CD4-positive, alpha-beta T cell treated with Interleukin-2 at 100 ng/mL for 4 hours (primary cell): ENCODE results near the gene PPP1R37.
"Not testable (repeated sequence)": the region's sequence is repeated elsewhere in the genome, so short reads cannot be mapped to it uniquely, and the experiment has no call there.

Experiments used
- DNase-seq: peaks from one replicate; pipeline ENCODE4 v3.0.0-alpha.2; 2020; ENCODE audit warnings: low spot score

Gene PPP1R37

DNA sequence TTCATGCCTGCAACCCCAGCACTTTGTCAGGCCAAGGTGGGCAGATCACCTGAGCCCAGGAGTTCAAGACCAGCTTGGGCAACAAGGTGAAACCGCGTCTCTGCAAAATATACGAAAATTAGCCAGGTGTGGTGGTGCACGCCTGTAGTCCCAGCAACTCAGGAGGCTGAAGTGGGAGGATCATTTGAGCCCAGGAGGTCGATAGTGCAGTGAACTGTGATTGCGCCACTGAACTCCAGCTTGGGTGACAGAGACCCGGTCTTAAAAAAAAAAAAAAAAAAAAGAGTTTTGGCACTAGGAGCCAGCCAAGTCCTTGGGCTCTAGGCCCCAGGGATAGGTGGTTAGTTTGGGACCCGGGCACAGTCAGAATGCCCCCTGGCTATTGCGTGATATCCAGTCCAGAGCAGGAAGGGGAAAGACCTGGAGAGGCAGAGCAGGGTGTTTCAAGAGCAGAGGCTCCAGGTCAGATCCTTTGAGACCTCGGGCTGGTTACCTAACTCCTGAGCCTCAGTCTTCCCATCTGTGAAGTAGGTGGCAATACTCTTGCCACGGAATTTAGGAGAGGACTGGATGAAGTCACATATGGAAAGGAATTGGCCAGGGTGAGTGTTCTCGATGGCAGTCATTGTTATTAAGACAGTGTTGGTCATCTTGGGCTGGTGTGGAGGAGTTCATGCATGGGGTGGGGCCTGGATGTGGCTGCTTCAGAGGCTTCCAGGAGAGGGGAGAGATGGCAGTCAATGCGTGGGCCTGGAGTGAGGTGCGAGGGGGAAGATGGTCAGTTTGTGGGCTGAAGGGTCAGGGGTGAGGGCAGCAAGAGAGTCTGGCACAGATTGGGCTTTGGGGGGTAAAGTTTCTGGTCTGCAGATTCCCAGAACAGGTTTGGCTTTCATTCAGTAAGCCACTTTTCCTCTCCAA lies 2.8 kb downstream of the PPP1R37 start:
- DNase-seq = no peak

DNA sequence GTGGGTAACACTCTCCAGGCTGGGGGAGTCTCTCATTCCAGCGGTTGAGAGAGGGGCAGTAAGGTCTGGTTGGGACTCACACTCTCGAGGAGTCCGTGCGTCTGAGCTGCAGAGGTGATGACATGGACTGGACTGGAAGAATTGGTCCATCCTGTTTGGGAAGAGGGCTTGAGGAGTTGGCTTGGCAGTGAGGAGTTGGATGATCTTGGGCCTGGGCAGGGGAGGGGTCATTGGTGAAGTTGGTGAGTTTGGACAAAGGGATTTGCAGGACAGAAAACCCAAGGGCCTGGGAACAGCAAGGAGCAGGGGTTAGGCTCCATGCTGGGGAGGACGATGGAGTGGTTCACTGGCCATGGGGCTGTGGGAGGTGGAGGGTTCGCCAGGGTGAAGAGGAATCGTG lies 3.7 kb downstream of the PPP1R37 start:
- DNase-seq = no peak

DNA sequence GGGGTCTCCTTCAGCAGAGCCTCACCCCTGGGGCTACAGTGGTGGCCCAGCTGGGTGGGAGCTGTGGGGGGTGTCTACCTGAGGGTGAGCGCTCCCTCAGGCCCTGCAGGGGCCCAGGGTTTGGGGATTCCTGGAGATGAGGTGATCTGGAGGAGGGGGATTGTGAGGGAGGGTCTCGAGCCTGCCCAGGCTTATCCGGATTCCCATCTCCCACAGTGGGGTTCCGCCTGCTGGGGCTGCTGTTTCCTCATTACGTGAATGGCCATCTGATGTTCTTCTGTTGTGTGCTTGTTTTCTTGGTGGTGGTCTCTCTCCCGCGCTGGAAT lies 4.4 kb downstream of the PPP1R37 start:
- DNase-seq = no peak

DNA sequence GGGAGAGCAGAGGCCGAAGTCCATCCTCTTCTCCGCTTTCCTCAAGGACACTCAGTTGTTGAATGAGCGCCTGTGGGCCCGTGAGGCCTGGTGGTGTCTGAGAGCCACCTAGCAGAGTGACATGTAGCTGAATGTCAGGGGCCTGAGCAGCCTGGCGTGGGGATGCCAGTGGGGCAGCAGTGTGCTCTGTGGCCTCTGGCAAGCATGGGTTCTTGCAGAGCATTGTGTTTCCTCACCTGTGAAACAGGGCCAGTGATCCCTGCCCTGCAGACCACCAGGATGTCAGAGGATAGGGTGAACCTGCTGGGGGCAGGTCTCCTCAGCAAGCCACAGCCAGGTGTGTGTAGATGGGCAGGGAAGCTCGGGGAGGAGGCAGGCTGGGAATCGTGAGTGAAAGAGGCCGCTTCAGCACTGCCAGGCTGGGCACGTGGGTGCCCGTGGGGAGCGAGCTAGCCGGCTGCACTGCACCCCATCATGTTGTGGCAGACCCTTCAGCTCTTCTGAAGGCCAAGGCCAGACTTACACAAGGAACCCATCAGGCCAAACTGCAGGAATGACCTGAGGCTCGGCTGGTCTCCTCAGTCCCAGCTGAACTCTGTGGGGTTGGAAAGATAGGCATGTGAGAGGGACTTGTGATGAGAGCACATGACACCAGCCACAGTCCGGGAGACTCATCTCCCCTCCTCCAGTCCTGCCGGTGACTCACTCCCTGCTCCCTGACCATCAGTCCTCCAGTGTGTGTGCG lies 5.0 kb downstream of the PPP1R37 start:
- no peak for DNase-seq

DNA sequence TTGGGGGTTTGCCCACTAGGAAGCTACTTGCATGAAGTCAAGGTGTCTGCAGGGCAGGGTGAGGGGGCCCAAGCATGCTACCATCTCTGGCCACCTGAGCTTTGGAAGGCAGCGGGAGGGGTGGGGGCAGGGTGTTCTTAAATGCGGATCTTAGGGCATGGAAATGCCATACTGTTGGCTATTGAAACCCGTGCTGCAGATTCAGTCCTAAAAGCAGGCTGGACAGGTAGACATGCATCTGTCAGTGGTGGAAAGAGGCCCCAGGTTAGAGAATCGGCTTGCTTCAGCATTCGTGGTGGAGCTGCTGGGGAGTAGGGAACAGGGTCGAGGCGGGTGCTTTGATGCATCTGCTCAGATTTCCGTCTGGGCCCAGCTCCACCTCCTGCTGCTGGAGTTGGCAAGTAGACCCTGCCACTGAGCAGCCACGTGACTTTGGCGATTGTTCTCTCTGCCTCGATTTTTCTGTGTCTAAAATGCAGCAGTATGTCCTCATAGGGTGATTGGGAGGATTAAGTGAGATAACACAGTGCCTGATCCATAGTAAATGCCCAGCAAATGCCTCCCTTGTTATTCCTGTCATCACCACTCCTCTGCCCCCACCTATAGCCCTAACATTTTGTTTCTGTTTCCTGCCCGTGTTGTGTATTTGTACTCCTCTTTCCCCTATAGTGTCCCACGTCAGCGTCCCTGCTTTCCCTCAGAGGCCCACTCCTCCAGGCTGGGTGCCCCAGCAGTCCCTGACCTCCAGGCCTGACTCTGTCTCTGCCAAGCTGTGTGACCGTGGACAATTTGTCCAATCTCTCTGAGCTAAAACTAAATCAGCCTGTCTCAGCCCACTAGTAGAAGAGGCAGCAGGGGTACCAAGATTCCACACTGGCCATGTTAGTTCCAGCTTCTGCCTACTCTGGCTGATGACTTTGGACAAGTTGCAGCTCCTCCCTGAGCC lies 5.8 kb downstream of the PPP1R37 start:
- DNase-seq = no peak

DNA sequence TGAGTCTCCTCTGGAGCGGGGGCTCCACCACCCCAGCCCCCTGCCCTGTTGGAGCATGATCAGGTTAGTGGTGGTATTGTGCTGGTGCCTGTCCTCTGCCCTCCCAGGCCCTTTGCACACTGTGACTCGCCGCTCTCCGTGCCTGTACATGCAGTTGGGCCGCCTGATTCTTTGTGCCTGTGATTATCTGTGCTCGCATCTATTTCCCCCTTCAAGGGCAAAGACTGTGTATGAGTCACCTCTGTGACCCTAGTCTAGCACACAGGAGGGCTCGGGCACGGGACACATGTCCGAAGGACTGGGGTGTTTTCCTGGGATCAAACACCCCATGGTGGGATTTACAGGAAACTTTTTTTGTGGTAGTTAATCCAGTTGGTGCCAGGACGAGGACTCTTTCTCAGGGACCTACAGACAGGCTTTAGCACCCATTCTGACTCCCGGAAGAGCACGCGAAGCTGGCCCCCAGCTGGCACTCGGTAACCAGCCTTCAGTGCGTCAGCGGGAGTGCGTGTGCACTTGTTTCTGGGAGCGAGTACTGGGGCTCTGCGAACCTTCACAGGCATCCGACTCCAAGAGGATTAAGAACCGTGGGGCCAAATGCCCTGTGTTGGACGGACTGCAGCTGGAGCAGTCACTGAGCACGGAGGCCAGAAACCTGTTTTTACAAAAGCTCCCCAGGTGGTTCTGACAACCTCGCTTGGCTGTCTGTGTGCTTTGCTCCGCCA lies 6.7 kb downstream of the PPP1R37 start:
- DNase-seq = no peak

DNA sequence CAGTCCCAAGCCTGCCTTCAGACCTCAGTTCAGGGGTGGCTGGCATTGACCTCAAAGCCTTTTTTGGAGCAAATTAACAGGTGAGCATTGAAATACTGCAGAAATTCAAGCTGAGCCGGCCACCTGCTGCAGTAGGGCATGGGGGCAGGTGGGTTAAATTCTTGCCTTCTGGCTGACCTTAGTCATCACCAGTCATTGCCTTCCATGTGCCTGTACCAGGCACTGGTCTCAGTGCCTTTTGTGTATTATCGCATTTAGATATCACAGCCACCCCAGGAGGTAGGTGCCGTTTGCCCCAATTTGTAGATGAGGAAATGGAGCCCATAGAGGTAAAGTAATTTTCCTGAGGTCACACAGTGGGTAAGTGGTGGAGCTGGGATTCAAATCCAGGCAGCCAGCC lies 7.2 kb downstream of the PPP1R37 start:
- DNase-seq = no peak

DNA sequence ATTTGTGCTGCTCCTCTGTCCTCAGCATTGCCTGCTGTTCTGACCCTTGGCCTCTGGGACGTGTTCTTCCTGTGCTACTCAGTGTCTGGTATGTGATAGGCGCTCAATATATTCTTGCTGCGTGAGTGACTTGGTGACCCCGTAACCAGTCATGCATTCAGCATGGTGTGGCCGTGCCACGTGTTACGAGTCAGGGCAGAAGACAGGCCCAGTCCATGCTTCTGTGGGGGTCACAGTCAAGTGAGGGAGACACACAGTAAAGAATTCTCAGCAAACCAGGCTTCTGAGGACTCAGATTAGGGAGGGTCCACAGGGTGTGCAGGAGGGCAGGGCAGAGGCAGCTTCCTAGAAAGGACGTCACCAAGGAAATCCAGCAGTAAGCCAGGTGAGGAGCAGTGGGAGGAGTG lies 7.9 kb downstream of the PPP1R37 start:
- DNase-seq = no peak

DNA sequence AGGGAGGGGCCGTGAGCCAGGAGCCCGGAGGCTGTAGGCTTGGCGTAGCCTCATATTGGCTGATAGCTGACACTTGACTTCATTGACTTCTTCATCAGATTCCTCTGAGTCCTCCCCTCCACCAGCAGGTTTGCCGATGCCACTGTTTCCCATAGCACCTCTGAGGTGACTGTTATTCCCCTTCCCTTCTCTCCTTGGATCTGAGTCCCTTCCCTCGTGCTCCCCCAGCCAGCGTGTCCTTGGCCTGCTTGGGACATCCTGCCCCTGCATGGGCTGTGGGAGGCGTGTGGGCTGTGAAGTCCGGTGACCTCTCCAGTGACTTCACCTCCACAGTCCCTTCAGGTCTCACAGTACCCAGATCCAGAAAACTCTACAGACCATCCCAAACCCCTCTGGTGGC lies 8.8 kb downstream of the PPP1R37 start:
- DNase-seq = no peak

DNA sequence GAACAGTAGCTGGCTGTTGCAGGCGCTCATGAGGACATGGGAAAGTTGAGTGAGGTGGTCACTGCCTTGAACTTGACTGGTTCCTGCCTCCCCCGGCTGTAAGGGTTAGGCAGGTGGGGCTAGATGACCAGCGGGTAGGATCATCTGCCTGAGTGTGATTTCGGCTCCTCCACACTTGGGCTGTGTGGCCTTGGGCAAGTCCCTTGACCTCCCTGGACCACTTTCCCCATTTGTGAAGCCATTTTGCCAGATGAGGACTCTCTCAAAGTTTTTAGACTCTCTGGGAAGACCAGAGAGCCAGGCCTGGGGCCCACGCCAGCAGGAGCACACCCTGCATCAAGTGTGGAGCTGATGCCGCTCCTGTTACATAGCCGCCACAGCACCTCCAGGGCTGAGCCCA lies 9.5 kb downstream of the PPP1R37 start:
- DNase-seq = no peak

DNA sequence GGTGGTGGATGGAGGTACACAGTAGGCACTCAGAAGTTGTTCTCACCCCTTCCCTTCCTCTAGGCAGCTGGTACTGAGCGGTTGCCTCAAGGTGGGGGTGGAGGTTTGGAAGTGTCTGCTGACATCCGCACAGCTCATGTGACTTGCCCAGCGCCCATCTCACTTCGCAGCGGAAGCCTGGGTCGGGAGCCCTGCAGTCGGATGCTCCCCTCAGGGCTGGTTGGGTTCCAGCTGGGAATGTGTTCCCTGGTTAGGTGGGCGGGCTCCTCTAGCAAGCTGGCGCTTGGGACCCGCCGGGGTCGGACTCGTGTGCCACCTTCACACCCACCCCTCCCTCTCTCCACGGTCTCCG lies 10.2 kb downstream of the PPP1R37 start:
- DNase-seq = peak; percentile 44

DNA sequence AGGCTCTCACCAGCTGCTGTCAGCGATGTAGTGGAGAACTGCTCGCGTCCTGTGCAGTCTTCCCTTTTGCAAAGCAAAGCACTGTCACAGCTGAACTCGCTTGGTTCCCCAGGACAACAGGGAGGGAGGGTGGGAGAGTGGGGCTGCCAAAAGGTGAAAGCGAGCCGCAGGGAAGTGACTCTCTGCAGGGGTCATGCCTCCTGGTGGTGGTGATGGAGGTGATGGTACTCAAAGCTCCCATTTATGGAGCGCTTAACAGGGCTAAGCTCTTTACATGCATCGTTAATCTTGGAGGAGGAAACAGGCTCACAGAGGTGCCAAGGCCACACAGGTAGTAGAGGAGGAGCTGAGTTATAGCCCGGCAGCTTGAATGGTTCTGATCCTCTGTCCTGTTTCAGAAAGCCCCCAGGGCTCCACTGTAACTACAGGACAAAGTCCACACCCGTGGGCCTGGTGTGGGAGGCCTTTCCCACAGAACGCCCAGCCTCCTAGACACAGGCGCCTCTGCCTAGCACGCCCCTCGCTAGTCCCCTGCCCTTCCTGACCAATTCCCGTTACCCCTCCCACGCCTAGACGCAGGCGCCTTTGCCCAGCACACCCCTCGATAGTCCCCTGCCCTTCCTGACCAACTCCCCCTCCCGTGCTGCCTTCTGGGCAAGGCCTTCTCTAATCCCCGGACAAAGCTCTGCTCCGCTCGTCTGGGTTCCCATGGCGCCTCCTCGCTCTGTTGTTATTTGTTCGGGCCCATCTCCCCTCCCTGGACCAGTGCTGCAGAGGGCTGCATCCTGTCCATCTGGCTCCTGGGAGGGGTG lies 10.7 kb downstream of the PPP1R37 start:
- no peak for DNase-seq

DNA sequence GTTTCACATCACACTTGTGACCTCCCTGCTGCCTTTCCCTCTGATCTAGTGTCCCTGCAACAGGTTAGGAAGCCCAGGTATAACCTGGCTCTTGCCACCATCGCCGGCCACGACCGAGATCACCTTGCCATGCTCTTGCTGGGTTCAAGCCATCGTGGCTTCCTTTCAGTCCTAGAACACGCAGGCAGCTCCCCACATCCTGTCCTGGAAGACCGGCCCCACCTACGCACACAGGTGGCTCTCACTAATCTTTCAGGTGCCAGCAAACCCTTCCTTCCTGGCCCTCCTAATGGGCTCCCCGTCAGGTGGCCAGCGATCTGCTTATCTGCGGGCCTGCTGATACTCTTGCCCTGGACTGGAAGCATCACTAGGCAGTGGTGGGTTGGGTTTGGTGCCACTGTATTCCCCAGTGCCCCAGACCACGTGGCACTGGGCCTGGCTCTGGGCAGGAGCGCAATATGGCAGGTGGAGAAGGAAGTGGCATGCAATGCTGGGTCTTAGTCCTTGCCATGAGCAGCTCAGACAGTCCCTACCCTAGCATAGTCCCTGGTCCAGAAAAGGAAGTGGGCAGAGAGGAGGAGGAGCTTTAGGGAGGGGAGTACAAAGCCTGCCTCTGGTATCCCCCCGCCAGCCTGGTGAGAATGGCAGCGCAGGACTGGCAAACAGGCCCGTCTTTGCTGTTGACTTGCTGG lies 11.8 kb downstream of the PPP1R37 start:
- DNase-seq = no peak

DNA sequence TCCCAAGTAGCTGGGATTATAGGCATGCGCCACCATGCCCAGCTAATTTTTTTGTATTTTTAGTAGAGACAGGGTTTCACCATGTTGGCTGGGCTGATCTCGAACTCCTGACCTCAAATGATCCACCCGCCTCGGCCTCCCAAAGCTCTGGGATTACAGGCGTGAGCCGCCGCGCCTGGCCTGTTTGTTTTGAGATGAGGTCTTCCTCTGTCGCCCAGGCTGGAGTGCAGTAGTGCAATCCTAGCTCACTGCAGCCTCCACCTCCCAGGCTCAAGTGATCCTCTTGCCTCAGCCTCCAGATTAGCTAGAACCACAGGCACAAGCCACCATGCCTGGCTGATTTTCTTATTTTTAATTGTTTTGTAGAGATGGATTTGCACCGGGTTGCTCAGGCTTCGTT lies 13.4 kb downstream of the PPP1R37 start:
- DNase-seq = not testable (repeated sequence)

DNA sequence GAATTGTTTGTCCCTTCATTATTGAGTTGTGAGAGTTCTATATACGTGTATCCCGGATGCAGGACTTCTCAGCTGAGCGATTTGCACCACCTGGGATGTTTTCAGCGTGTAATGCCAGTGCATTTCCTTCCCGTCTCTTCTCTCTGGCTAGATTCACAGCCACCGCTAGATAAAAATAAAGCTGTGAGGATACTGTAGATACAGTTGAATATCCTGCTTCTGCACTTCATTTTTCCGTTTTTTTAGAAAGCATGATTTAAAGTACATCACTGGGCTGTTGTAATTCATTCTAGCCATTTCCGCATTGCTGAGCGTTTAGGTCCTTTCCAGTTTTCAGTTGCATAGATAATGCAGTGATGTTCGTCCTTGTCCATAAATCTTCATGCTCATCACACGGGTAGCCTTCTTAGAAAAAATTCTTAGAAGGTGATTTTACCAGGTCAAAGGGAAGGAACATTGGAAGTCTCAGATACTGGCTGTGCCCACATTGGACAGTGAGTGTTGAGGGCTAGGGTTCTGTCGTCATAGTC lies 14.7 kb downstream of the PPP1R37 start:
- no peak for DNase-seq

DNA sequence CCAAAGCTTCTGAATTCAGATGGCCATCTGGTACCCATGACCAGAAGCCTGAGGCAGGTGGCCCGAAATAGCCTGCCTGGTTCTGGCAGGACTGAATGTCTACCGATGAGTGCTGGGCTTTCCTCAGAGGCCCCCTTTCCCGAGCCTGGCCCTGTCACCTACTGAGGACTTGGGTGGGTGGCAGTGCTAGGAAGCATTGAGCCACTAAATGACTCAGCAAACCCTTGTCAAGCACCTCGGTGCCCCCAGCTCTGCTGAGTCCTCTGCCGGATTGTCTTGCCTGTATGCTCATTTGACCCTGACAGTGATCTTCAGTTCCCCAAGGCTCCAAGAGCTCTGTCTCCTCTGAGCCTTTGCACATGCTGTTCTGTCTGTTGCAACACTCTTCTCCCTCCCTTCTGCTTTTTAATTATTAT lies 17.9 kb downstream of the PPP1R37 start:
- no peak for DNase-seq

DNA sequence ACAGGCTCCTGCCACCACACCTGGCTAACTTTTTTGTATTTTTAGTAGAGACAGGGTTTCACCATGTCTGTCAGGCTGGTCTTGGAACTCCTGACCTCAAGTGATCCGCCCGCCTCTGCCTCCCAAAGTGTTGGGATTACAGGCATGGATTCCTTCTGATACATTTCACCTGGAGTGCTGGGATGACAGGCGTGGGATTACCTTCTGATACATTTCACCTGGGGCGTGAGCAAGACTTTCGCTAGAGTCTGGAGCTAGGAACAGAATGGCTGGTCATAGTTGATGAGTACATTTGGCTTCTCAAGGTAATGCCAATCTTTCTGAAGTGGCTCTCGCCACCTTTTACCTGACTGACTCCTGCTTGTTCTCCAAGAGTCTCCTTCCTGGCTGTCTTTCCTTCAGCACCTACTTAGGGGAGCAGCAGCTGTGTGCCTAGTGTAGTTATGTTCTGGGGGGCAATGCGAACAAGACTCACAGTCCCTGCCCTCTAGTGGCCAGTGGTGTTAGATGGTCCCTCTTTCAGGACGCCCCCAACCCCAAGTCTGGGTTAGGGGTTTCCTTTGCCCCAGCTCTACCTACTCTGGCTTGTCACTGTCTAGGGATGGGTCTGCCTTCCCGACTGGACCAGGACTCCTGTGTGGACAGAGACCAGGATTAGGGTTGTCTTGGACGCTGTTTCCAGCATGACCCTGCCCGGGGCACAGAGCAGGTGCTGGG lies 19.3 kb downstream of the PPP1R37 start:
- no peak for DNase-seq

DNA sequence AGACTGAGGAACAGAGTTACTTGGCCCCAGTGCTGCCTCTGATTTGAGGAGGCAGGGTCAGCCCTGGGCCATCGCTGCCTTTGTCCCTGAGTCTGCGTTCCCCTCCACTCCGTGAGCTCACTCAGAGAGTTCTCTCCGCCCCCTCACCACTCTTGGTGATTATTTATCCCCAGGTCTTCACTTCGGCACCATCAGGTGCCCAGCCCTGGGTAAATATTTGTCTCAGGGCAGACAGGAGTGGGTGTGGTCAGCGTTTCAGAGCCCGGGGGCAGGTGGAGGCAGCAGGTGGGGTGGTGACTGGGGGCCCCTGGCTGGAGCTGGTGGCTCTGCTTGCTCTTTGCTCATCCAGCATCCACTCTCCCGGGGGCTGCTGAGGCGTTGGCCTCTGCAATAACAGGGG lies 20.6 kb downstream of the PPP1R37 start:
- DNase-seq = no peak

DNA sequence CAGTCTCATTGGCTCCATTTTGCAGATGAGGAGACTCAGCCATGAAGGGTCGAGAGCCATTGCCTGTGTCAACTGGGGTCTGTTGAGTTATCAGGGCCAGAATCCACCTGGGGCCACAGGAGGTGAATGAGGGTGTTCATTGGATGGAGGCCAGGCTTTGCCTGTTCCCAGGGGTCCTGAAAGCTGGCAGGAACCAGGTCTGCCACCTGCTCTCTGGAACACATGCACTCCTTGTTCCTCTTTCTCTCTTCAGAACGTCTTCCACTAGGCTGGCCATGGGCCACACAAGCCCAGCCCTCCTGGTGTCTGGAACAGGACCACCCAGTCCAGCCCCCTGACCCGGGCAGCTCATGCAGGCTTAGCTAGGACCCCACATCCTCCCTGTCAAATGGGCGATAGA lies 21.1 kb downstream of the PPP1R37 start:
- DNase-seq = no peak
